HPDE6-E6E7 (cell line): ENCODE results near the gene LRWD1.
"Not testable (repeated sequence)": the region's sequence is repeated elsewhere in the genome, so short reads cannot be mapped to it uniquely, and the experiment has no call there.

Experiments
- DNase-seq: peaks from one replicate; pipeline ENCODE4 v3.0.0; 2011; ENCODE audit warnings: missing footprints; ENCODE audit errors: extremely low spot score

Gene LRWD1

DNA sequence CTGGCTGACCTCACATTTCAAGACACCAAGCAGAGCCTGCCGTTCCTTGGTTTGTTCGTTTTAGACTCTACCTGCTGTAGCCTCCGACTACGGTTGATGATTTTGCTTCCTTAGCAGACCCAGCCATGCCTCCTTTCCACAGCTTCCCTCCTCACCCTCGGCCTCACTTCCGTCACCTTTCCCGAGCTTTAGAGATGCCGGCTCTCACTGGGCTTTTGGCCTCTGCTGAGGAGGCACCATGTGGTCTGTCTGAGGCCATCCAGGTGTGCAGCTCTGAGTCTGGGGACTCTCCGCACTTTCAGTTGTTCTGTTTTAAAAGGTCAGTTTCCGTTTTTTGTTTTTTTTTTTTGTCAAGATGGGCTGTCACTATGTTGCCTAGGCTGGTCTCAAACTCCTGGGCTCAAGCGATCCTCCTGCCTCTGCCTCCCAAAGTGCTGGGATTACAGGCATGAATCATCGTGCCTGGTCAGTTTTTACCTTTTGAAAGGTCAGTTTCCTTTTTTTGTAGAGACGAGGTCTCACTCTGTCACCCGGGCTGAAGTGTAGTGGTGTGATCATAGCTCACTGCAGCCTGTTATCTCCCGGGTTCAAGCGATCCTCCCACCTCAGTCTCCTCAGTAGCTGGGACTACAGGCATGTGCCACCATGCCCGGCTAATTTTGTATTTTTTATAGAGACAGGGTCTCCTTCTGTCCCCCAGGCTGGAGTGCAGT lies 19.7 kb upstream of the LRWD1 start:
- DNase-seq, result no peak

DNA sequence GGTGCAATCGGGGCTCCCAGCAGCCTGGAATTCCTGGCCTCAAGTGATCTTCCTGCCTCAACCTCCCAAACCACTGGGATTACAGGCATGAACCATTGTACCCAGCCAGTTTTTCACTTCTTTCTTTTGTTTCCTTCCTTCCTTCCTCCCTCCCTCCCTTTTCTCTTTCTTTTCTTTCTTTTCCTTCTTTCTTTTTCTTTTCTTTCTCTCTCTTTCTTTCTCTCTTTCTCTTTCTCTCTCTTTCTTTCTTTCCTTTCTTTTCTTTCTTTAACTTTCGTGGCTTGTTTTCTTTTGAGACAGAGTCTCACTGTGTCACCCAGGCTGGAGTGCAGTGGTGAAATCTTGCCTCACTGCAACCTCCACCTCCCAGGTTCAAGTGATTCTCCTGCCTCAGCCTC lies 19.1 kb upstream of the LRWD1 start:
- DNase-seq, result no peak

DNA sequence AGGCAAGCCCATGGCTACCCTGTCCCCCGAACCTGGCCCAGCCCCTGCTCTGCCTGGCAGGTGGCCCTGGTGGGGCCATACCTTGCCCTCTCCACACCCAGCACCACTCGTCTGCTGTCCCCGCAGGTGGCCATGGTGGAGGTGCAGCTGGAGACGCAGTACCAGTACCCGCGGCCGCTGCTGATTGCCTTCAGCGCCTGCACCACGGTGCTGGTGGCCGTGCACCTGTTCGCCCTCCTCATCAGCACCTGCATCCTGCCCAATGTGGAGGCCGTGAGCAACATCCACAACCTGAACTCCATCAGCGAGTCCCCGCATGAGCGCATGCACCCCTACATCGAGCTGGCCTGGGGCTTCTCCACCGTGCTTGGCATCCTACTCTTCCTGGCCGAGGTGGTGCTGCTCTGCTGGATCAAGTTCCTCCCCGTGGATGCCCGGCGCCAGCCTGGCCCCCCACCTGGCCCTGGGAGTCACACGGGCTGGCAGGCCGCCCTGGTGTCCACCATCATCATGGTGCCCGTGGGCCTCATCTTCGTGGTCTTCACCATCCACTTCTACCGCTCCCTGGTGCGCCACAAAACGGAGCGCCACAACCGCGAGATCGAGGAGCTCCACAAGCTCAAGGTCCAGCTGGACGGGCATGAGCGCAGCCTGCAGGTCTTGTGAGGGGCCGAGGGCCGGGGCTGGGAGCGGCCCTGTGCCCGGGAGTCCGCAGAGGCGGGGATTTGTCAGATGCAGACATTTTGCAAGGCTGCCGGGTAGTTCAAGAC lies 18.2 kb upstream of the LRWD1 start:
- DNase-seq, result no peak

DNA sequence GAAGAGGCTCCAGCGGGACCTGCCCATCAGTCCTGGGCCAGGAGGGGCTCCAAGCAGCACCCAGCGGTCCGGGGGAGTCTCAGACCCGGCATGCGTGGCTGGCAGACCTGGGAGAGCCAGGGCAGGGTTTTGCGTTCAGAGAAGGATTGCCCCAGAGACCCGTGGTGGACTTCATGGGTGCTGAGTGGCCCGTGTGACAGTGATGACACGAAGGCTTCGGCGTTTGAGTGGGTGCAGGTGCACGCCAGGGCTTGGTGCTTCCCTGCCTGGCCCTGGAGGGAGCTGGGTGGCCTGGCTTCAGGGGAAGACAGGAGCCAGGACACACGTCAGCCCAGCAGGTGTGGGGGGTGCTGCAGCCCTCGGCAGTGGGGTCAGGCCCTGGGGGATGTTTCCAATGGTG lies 17.5 kb upstream of the LRWD1 start:
- no peak for DNase-seq

DNA sequence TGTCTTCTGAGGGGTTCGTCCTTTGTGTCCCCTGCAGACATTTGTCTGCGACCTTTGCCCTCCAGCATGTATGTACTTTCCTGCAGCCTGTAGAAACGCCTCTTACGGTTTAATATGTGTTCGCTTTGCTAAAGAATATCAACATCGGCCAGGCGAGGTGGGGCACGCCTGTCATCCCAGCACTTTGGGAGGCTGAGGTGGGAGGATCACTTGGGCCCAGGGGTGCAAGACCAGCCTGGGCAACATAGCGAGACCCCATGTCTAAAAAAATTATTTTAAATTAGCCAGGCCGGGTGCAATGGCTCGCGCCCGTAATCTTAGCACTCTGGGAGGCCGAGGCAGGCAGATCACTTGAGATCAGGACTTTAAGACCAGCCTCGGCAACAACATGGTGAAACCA lies 15.6 kb upstream of the LRWD1 start:
- no peak for DNase-seq

DNA sequence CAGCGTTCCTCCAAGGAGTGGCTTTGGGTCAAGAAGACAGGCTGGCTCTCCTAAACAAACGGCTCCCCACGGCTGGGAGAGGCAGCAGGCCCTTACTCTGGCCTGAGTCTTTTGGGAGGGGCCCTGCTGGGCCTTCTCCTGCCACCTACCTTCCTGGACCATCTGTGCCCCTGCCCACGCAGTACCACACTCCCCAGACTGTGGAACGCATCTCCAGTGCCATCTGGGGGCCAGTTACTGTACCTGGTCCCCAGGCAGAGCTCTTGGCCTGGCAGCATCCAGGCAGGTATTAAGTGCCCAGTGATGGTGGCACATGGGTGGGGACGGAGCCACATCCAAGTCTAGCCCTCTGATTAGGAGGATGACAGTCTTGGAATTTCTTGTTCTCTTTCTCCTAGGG lies 14.5 kb upstream of the LRWD1 start:
- no peak for DNase-seq

DNA sequence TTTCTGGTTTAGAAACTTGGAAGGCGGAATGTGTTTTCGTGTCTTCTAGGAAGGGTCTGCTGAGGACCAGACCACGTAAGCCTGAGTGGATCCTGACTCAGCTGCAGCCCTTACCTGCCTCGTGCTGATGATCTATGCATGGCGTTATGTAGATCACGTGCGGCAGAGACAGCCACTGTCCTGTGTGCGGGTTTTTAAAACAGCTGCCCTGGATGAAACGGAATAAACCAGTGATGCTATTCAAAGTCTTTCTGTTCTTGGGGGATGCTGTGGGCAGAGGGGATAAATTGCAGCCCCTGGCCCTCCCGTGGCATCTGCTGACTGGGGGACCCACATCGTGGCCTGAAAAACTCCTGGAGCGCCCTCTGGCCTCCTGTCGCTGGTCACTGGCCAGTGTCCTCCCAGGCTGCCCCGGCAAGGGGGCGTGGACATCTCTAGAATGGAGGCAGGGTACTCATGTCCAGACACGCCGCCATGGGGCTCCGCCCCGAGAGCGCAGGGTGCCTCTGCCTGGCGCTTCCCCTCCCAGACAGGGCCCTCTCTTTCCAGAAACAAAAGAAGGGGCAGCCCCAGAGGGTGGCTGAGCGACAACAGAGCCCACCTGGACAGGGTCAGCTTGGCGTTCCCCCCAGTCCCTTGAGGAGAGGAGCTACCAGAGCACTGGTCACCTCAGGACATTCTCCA lies 13.3 kb upstream of the LRWD1 start:
- peak; percentile 87 for DNase-seq

DNA sequence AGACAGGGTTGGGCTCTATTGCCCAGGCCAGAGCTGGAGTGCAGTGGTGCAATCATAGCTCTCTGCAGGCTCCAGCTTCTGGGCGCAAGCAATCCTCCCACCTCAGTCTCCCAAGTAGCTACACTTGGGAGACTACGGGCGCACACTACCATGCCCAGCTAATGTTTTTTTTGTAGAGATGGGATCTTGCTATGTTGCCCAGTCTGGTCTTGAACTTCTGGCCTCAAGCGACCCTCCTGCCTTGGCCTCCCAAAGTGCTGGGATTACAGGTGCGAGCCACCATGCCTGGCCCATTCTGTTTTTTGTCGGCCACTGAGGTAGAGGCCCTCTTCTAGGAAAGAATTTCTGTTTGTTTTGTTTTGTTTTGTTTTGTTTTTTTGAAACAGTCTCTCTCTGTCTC lies 12.3 kb upstream of the LRWD1 start:
- no peak for DNase-seq

DNA sequence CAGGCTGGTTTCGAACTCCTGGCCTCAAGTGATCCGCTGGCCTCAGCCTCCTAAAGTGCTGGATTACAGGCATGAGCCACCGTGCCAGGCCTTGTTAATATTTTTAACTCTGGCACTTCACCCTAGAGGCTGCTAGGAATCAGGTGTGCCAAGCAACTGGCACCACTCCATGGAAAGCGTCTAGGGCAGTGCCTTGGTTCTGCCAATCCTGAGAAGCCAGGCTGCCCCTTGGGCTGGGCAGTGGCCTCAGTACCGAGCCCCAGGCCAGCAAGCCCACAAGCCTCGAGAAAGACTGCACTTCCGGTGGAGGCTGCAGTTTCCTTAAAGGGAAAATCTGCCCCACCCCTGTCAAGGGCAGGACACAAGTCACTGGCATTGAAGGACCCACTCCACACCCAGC lies 11.5 kb upstream of the LRWD1 start:
- no peak for DNase-seq

DNA sequence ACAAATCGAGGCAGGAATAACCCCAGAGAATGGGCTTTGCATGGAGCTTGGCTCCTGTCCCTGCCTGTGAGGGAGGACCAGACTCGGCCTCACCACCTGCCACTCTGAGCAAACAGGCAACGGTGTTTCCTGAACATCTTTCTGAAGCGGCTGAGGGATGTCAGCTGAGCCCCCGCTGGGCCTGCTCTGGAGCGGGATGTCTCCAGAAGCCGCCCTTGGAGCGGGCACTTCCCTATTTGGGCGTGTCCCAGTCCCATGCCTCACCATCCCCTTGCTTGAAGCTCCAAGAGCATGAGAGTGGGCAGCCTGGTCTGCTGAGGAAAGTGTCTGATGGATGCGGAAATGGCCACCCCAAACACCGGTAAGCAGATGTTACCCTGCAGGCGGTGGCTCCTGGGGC lies 10.3 kb upstream of the LRWD1 start:
- DNase-seq, result no peak

DNA sequence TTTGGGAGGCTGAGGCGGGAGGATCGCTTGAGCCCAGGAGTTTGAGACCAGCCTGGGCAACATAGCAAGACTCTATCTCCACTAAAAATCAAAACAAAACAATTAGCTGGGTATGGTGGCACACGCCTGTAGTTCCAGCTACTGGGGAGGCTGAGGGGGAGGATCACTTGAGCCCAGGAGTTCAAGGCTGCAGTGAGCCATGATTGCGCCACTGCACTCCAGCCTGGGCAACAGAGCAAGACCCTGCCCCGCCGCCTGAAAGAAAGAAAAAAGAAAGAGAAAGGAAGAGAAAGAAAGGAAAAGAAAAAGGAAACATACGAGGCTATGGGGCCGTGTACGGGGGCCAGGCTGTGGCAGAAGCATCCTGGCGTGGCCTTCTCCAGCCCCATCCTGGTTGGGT lies 9.9 kb upstream of the LRWD1 start:
- not testable (repeated sequence) for DNase-seq

DNA sequence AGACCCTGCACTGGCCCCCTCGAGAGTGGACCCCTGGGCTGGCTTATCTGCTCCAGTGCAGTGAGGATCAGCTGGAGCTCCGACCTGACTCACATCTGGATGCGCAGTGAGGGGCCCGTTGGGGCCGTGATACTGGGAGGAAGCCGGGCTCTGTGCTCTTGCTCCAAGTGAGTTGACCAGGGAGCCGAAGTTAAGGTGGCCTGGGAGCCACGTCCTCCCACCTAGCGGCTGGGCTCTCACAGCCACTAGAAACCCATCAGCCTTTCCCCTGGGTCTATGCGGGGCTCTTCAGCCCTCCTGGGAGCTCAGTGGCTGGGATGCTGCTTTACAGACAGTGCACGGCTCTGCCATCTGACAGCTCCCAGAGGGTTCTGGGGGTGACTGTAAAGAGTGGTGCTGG lies 9.2 kb upstream of the LRWD1 start:
- DNase-seq, result no peak

DNA sequence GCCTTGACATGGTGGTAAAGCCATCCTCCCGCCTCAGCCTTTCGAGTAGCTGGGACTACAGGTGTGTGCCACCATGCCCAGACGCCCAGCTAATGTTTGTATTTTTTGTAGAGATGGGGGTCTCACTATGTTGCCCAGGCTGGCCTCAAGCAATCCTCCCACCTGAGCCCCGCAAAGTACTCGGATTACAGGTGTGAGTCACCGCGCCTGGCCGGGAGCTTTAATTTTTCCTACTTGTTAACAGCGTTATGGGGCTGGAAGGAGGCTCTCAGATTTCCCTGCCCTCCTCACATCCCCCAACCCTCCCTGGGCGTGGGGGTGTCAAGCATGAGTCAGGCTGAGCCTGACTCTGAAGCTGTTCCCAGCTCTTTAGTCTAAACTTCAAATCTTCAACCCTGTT lies 8.5 kb upstream of the LRWD1 start:
- no peak for DNase-seq

DNA sequence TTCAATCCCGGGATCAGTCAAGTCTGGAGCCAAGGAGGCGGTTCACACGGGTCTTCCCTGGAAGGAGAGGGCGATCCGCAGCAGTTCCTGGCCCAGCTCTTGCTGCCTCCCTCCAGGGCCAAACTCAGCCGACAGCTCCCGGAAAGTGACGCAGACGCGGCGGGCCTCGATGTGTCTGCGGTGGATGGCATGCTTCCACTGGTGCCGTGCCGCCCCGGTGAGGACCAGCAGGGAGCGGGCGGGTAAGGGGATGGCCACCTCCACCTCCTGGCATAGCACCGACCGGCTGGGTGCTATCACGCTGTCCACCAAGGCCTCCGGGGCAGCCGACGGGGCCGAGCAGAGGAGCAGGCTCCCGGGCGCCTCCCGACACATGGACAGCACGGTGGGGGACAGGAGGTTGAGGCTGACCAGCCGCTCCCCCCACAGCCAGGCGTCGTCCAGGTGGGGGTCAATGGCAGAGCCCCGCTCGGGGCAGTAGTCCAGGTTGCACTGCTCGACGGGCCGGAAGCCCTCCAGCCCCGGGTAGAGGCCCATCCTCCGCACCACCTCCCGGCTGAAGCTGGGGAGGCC lies 7.3 kb upstream of the LRWD1 start:
- DNase-seq, result no peak

DNA sequence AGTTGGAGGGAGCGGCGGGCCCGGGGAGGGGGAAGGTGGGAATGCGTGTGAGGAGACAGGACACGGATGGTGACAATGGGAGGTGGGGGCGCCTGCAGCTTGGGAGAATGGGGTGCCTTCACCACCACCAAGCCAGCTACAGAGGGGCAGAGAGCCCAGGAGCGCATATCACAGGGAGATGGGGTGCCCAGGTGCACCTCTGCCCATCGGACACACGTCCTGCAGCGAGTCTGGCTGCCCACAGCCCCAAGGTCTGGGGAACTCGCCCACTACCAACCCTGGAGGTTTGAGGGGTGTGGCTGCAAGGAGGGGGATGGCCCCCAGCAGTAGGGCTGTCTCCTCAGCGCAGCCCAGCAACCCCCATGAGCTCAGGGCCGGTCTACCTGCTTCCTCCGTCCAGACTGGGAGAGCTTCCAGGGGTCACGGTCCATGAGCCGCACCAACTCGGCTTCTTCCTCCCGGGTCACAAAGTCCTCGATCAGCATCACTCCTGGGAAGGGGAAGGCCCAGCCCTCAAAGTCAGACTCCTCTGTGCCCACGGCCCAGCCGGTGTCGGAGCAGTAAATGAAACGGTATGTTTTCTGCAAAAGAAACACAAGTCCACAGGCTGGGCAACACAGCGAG lies 5.5 kb upstream of the LRWD1 start:
- no peak for DNase-seq

DNA sequence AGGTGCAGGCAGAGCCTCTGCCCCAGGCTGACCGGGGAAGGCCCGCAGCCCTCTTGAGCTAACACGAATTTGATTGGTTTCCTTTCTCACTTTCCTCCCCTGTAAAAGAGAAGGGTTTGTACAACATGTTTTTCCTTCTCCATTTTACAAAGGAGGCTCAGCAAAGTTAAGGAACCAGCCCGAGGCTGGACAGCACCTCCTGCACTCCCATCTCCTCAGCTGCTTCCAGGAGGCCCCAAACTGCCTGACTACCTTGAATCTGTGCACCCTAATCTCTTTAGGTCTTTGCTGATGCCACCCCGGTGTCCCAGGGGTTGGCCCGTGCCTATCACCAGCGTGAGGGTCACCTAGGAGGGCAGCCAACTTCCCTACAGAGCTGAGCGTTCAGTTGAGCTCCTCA lies 4.3 kb upstream of the LRWD1 start:
- no peak for DNase-seq

DNA sequence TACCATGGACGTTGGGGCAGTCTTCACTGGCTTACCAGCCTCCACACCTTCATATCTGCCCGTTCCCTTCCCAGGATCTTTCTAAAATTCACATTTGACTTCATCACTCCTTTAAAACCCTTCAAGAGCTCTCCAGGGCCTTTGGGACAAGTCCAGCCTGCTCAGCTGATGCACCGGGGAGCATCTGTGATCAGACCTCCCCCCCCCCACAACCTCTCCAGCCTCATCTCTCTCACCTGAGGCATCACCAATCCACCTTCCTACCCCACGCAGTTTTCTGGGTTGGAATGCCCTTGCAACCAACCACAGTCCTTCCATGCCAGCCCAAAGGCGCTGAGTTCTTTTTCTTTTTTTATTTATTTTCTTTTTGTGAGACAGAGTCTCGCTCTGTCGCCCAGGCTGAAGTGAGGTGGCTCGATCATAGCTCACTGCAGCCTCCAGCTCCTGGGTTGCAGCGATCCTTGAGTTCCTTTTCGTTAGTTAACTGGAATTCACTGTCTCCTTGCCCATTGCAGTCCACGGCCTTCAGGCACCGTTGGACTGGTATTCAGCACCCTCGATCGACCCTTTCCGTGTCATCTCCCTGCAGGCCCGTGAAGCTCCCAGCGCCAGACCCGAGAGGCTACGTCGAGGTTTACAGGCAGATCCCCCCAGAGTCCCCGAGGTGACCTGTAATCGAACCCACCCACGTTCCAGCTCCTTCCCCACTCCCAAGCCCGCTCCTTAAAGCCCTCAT lies 775 bp upstream of the LRWD1 start:
- no peak for DNase-seq

DNA sequence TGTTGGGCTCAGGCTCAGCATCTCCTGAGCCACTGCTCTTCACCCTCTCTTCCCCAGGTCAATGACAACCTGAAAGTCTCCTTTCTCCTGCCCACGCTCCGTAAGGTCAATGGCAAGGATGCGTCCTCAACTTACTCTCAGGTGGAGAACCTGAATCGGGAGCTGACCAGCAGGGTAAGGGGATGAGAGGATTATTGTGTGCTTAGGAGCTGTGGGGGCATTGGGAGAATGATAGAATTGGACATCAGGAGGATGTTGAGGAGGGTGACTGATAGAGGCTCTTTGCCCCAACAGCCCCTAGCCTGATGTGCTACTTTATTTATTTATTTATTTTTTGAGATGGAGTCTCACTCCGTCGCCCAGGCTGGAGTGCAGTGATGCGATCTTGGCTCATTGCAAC lies 1.3 kb downstream of the LRWD1 start:
- no peak for DNase-seq

DNA sequence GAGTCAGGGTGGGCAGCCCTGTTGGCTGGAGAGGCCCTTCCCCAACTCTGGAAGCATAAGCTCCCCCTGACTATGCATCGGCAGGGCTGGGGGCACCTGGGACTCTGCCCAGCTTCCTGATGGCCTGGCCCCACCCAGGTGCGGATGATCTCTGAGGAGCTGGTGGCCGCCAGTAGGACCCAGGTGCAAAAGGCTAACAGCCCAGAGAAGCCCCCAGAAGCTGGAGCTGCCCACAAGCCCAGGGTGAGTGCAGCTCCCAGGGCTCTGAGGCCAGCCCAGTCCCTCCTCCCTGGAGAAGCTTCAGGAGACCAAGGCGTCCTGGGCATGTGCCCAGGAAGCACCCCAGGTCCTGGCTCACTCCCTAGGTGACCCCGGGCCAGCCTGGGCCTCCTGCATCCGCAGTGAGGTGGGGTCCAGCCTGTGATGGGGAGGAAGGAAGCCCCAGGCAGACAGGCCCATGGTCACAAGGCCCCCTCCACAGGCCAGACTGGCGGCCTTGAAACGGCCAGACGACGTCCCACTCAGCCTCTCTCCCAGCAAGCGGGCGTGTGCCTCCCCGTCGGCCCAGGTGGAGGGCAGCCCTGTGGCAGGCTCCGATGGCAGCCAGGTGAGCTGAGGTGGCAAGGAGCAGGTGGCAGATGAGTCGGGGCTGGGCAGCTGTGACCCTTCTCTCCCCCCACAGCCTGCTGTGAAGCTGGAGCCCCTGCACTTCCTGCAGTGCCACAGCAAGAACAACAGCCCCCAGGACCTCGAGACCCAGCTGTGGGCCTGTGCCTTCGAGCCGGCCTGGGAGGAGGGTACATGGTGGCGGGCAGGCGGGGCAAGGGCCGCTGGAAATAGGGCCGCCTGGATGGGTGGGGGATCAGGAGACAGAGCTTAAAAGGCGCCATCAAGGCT lies 3.0 kb downstream of the LRWD1 start:
- no peak for DNase-seq
